KBM-7 (cell line): ENCODE data around the gene VWA5B1.

ENCODE experiments used
- DNase-seq: peaks from one replicate; pipeline ENCODE4 v3.0.0-alpha.2; 2015
- in situ Hi-C: fragments of 300-500 bp; cut with MboI; formaldehyde crosslinking; loops from 2 replicates; pipeline ENCODE4 v1.14.3; 2020; ENCODE audit warnings: low sequenced_read_pairs, low pct_unique_long_range_greater_than_20kb, mixed read lengths

Gene VWA5B1

GRCh38 chr1:20376880-20377494 is 86.3 kb downstream of the VWA5B1 start:
- in situ Hi-C loops, result no loop called here
- peak; percentile 59 for DNase-seq

DNA sequence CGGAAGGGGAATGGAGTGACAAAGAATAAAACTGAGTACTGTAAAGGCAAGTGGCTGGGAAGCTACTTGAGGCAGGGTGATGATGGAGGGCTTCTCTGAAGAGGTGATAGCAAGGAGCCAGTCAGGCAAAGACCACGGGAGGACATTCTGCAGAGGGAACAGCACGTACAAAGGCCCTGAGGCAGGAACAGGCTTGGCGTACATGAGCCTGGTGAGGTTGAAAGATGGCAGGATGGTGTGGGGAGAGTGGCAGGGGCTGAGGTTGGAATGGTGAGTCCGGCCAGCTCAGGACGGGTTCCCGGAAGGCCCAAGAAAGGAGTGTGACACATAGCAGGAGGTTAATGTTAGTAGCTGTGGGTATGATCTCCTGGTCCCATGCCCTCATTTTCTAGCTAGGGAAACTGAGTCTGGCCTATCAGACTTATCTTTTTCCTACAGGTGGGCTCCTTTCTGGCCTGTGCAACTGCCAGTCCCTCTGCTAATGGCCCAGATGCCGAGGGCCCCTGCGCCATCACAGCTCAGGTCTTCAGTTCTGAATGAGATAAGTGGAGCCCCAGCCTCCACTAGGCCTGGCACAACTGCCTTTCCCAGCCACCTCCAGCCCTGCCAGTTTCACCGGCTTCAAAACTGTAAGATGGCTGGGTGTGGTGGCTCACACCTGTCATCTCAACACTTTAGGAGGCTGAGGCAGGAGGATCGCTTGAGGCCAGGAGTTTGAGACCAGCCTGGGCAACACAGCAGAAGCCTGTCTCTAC is 87.0 kb downstream of the VWA5B1 start:
- DNase-seq, result no peak
- in situ Hi-C loops, result no loop called here

DNA sequence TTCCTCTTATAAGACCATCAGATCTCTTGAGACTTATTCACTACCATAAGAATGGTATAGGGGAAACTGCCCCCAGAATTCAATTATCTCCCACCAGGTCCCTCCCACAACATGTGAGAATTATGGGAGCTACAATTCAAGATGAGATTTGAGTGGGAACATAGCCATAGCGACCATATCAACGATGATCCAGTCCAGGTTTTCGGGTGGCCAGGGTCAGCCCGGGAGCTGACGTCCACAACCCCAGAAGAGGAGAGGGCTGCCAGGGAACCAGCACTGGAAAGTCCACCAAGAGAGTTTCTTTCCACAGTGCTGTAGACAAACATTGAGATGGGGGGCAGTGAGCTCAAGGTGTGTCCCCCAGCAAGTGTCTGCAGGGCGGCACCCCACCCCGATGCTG is 88.4 kb downstream of the VWA5B1 start:
- no peak for DNase-seq
- in situ Hi-C loops, result no loop called here

- in situ Hi-C loops, result no loop called here
- no peak for DNase-seq
Measured at GRCh38 chr1:20380175-20380574, 89.5 kb downstream of the VWA5B1 start.

- in situ Hi-C loops, result no loop called here
Measured at GRCh38 chr1:20380616-20381035, 90.0 kb downstream of the VWA5B1 start.

GRCh38 chr1:20381045-20381641 is 90.5 kb downstream of the VWA5B1 start:
- DNase-seq, result no peak
- in situ Hi-C loops, result no loop called here

More at GRCh38 chr1:20380616-20381035, 90.0 kb downstream of the VWA5B1 start:
- no peak for DNase-seq

- in situ Hi-C loops, result no loop called here
- no peak for DNase-seq
Measured at GRCh38 chr1:20381961-20382360, 91.3 kb downstream of the VWA5B1 start.

DNA sequence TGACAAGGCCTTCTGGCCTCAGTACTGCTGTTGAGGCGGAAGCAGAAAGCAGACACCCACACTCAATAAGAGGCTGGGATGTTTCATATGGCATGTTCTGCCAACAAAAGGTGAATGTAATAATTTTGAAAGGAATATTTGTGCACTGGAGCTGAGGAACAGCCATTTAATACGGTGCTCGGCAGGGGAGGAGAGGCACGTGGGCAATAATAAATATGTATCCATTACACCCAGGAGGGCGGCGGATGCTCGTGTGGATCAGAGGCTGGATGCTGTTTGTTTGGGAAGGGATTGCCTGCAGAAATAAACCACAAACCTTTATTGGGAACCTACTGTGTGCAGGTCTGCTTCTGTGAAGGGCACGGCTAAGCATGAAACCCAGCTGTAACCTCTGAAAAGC is 92.0 kb downstream of the VWA5B1 start:
- in situ Hi-C loops, result no loop called here

DNA sequence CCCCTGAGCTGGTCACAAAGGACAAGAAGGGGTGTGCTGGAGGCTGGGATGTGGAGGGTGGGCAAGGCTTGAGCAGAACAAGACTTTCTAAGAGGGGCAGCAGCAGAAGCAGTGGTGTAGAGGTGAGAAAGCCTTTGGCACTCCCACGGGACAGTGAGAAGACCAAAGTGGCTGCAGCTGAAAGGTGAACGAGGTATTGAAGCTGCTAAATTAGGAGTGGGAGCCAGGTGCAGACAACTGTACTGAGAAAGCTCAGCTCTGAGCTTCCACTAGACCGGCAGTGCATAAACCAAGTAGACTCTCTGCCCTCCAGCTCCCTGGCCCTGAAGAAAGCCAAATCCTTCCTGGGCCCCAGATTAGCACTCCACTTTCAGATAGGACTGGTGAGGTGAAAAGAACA is 93.0 kb downstream of the VWA5B1 start:
- in situ Hi-C loops, result no loop called here
- DNase-seq, result no peak

More for the DNA sequence above, 92.0 kb downstream of the VWA5B1 start:
- no peak for DNase-seq

GRCh38 chr1:20385630-20386029 is 95.0 kb downstream of the VWA5B1 start:
- no peak for DNase-seq
- in situ Hi-C loops, result no loop called here

DNA sequence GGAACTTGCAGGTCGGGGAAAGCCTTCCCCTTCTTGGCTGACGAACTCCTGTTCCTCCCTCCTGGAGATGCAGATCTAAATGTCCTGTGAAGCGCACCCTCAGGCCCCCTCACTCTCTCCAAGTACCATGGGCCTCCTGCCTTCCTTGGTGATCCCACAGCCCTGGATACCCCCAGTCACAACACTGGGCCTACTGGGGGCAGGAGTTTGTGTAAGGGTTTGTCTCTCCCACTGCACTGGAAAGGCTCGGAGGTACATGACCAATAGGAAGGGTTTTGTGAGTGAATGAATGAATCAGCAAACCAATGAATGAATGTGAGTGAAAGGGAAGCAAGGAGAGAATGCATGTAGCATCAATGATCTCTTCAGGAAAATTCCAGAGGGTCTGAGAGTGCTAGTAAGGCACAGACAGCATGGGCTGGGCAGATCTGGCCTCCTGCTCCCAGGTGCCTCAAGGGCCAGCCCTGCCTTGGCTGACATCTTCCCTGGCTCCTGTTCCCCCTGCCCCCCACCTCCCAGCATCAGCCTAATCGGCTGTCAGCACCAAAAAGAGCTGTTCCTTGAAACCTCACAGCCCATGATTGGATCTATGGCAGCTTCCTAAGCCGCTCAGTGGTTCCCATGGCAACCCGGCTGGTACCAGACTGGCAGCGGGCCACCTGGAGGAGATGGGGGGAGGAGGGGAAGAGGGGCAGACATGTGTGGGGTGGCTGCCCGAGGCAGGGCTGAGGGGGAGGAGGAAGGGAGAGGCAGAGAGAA is 95.8 kb downstream of the VWA5B1 start:
- DNase-seq, result no peak
- in situ Hi-C loops, result no loop called here

- in situ Hi-C loops, result no loop called here
Measured at GRCh38 chr1:20389571-20389970, 98.9 kb downstream of the VWA5B1 start.

DNA sequence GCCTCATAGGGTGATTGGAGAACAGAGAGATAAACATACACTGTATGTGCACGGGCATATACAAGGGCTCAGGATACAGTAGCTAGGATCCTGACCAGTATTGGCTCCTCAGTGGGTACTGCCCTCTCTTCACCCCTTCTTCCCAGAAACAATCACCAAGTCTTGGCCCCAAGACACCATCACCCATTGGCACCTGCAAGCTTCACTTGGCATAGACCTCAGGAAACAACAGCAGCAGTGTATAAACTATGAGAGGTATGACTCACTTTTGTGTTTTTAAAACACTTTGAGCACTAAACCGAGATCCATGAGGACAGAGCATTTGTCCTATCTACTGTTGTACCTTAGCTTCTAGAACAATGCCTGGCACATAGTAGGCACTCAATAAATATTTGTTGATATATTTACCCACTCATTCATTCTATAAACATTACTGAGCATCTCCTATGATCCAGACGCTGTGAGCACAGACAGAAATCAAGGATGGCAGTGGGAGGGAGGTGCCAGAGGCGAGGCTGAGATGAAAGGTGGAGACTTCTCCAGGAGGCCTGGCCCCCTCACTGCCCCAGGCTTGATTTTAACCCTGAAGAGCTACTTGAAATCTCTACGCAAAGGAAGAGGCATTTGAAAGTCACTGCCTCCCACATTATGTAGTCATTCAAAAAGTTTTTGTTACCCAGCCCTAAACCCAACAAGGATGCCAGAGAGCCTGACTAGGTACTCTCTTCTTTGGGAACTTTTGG is 100.1 kb downstream of the VWA5B1 start:
- no peak for DNase-seq
- in situ Hi-C loops, result no loop called here

More at GRCh38 chr1:20389571-20389970, 98.9 kb downstream of the VWA5B1 start:
- no peak for DNase-seq

DNA sequence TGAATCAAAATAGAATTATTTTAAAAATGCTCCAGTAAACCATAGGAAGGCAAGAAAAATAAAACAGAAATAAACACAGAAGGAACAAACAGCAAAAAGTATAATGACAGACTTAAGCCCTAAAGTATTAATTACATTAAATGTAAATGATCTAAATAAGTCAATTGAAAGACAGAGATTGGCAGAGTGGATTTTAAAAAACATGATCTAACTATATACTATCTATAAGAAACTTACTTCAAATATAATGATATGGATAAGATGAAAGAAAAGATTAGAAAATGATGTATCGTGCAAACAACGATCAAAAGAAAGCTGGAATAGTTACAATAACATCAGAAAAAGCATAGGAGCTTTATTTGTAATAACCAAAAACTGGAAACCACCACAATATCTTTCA is 104.6 kb downstream of the VWA5B1 start:
- DNase-seq, result no peak
- in situ Hi-C loops, result no loop called here

- in situ Hi-C loops, result no loop called here
- no peak for DNase-seq
Measured at GRCh38 chr1:20398744-20399143, 108.1 kb downstream of the VWA5B1 start.

DNA sequence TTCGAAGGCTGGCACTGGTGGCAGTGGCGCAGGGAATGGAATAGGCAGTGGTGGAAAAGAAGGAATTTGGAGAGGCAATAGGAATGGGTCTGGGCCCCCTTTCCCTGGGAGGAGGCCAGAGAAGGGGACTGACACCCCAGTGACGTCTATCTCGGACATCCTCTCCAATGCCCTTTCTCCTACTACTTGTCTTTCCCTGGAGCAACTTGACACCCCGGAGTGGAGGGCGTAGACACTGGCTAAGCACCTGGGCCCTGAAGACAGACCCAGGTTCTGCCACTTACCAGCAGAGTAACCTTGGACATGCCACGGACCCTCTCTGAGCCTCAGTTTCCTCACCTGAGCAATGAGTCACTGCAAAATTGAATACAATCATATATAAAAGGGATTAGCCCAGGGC is 108.5 kb downstream of the VWA5B1 start:
- in situ Hi-C loops, result no loop called here
- DNase-seq, result no peak

DNA sequence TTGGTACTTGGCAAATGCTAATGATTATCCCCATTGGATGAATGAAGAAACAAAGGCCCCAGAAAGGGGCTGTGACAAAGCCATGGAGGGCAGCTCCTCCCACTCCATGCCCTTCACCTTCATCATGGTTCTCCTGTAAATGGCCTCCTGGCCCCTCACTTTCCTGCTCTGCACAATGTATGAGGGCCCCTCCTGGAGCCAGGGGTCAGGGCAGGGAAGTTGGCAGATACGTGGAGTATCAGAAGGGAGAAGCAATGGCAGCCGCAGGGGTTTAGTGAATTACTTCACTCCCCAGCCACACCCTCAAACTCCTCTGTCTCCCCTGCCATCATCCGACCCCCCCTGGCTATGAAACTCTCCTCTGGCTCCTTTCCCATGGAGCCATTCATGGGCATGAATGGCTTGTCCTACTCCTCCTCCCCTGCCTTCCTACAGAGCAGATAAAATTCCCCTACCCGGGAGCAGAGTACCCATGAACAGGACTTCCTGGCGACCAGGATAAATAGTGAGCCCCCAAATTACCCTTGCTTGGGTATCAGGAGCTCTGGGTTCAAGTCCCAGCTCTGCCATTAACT is 109.0 kb downstream of the VWA5B1 start:
- DNase-seq, result no peak
- in situ Hi-C loops, result no loop called here

- in situ Hi-C loops, result no loop called here
- no peak for DNase-seq
Measured at GRCh38 chr1:20400341-20401177, 109.9 kb downstream of the VWA5B1 start.
